HG03066 (cell line): ENCODE results near the gene SUSD4.

Experiments used
- ATAC-seq: cut with Tn5 transposase; IDR thresholded peaks from one replicate; pipeline ENCODE4 v1.9.1; 2021; ENCODE audit warnings: low read depth; ENCODE audit not compliant: unreplicated experiment

Gene SUSD4

GRCh38 chr1:223217781-223218180 is 146.2 kb downstream of the SUSD4 start:
- ATAC-seq: no peak

GRCh38 chr1:223216531-223217205 is 147.3 kb downstream of the SUSD4 start:
- no peak for ATAC-seq

GRCh38 chr1:223216074-223216473 is 147.9 kb downstream of the SUSD4 start:
- no peak for ATAC-seq

GRCh38 chr1:223215026-223215425 is 148.9 kb downstream of the SUSD4 start:
- no peak for ATAC-seq

- ATAC-seq: no peak
Observed at GRCh38 chr1:223214261-223214807, 149.6 kb downstream of the SUSD4 start.

- no peak for ATAC-seq
Observed at GRCh38 chr1:223212441-223212840, 151.5 kb downstream of the SUSD4 start.

GRCh38 chr1:223211323-223211985 is 152.5 kb downstream of the SUSD4 start:
- no peak for ATAC-seq

GRCh38 chr1:223210788-223211120 is 153.2 kb downstream of the SUSD4 start:
- no peak for ATAC-seq

- ATAC-seq: no peak
Observed at GRCh38 chr1:223209992-223210787, 153.8 kb downstream of the SUSD4 start.

- ATAC-seq: no peak
Observed at GRCh38 chr1:223209293-223209898, 154.6 kb downstream of the SUSD4 start.

- ATAC-seq: no peak
Observed at GRCh38 chr1:223208164-223209076, 155.6 kb downstream of the SUSD4 start.

GRCh38 chr1:223207293-223208066 is 156.5 kb downstream of the SUSD4 start:
- no peak for ATAC-seq

- no peak for ATAC-seq
Observed at GRCh38 chr1:223204424-223204823, 159.6 kb downstream of the SUSD4 start.

GRCh38 chr1:223203694-223204093 is 160.3 kb downstream of the SUSD4 start:
- ATAC-seq: no peak

- no peak for ATAC-seq
Observed at GRCh38 chr1:223203034-223203408, 161.0 kb downstream of the SUSD4 start.

GRCh38 chr1:223202376-223203033 is 161.5 kb downstream of the SUSD4 start:
- ATAC-seq: no peak

GRCh38 chr1:223201967-223202366 is 162.0 kb downstream of the SUSD4 start:
- no peak for ATAC-seq

GRCh38 chr1:223200903-223201302 is 163.1 kb downstream of the SUSD4 start:
- no peak for ATAC-seq
